NB4 (cell line): ENCODE data around the gene ARL8B.

Experiments used
- CTCF ChIP-seq: IDR thresholded peaks from one replicate; pipeline ENCODE4 v1.5.1; 2012; ENCODE audit warnings: low read depth, low read length
- MAX ChIP-seq: IDR thresholded peaks from 2 replicates; pipeline ENCODE4 v1.6.1; 2011; ENCODE audit warnings: low read depth, low read length
- MYC ChIP-seq: IDR thresholded peaks from 2 replicates; pipeline ENCODE4 v1.6.1; 2011; ENCODE audit warnings: low read depth, low read length
- POLR2A ChIP-seq: IDR thresholded peaks from 2 replicates; pipeline ENCODE4 v1.6.1; 2011; ENCODE audit warnings: mild to moderate bottlenecking; ENCODE audit not compliant: insufficient read length; ENCODE audit errors: extremely low read depth

DNA sequence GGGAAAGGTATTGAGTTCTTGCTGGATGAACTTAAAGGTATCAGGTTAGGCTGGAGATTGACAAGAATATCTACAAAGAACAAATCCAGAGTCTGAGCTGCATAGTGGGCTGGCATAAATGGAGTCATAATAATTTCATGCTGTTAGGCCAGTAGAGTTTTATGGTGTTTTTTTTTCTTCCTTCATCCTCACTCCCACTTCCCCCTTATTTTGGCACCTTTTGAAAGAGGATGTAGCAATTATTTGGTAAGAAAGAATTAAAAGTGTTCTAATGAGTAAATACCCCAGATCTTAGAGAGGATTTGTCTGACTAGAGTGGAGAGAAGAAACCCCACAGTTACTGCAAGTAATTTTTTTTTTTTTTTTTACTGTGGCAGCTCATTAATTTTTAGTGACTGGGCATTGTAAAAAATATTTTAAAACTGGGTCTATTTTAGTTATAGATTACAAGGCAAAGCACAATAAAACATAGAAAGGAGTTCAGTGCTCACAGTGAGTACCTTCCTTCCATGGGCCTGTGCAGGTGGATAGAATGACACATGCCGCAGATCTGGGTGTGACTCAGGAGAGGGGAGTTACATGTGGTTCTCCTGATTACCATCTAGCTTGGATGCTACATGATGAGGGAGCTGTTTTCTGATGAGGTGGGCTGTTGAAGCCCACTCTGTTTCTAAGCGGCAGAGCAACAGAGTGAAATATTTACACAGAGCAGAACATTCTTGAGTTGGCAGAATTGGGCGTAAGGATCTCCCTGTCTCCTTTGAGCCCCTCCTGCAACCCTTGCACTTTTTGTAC, 70.7 kb downstream of the ARL8B start:
- no peak for TF ChIP-seq CTCF
- no peak for TF ChIP-seq POLR2A
- TF ChIP-seq MYC = no peak
- TF ChIP-seq MAX = no peak
